Skeletal muscle cell (primary cell): Measurements from ENCODE around the gene PRRG2.

Experiments
- DNase-seq: peaks from one replicate; pipeline ENCODE4 v3.0.0-alpha.2; 2010; ENCODE audit warnings: low read depth
- H3K4me3 ChIP-seq: 2 replicates; pipeline ENCODE4 v1.5.1; 2011; ENCODE audit warnings: low read depth, mild to moderate bottlenecking, control low read depth, low read length, moderate library complexity

Gene PRRG2

GRCh38 chr19:49635530-49636232 lies 54.6 kb downstream of the PRRG2 start:
- DNase-seq: no peak
- no peak overlapping the region for H3K4me3 ChIP-seq

DNA sequence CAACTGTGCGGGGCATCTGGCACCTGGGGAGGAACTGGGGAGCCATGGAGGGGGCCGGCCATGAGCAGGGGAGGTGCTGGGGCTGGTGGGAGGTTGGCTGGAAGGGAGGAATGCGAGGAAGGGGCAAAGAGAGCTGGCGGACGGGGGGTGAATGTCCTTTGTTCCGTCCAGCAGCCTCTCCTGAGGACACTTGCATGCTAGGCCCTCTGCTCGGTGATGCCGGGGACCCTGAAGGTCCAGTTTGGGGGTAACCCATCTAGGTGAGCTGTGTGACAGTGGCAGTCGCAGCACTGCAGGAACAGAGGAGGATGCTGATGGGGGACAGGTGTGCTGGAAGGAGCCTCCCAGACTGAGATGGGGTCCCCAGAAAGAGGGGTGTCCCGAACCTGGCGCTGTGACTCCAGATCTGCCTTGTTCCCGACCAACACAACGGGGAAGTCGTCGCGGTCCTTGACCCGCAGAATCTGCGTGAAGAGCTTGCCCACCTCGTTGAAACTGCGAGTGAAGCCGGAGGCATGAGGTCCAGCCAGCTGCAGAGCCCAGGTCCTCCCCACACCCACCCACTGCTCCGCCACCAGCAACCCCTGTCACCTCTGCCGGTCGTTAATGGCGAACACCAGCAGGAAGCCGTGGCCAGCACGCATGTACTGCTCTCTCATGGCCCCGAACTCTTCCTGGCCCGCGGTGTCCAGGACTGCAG lies 55.3 kb downstream of the PRRG2 start:
- no peak overlapping the region for H3K4me3 ChIP-seq
- DNase-seq: no peak

GRCh38 chr19:49637821-49638738 lies 57.0 kb downstream of the PRRG2 start:
- H3K4me3 ChIP-seq: peak overlapping the region; percentile 78
- peak; percentile 36 for DNase-seq

- peak overlapping the region; percentile 78 for H3K4me3 ChIP-seq
- no peak for DNase-seq
These were observed 58.4 kb downstream of the PRRG2 start for GRCh38 chr19:49639401-49640112.

DNA sequence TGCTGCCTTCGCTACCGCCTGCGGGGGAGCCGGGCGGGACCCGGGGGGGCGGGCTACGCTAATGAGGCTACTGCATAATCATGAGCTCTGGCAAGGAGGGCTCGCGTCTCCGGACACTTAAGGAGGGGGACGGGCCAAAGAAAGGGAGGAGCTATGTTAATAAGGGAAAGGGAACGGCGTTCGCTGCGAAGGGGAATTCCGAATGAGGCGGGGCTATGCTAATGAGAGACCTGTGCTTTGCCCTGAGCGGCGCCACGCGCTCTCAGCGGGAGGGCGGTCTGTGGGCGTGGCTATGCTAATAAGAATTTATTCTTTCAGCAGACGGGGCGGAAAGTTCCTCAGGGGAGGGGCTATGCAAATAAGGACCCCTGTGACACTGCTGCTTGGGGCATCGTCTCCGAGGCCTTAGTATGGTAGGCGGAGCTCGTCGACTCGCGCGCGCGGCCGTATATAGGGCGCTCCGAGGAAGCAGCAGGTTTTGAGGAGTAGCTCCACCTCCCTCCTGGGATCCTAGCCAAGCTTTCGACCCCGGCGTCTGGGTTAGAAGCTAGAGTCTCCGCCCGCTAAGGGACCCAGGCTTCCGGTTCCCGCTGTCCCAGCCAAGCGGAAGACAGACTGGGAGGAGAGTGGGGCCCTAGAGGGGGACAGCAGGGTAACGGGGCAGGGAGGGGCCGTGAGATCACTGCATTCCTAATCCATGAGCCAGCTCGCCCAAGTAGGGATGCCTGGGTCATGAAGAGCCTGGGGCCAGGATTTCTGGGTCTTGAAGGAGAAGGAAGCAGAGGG lies 59.2 kb downstream of the PRRG2 start, which contains the start of gene RRAS:
Gene RRAS (minus strand): TSS at position 31 of the 786 bp plus-strand sequence. CDS start 45 bp downstream, outside the sequence.
- DNase-seq: peak; percentile 99
- H3K4me3 ChIP-seq: peak within 1 kb of the TSS; percentile 99
